ENCODE data around the gene TMED9.

DNA sequence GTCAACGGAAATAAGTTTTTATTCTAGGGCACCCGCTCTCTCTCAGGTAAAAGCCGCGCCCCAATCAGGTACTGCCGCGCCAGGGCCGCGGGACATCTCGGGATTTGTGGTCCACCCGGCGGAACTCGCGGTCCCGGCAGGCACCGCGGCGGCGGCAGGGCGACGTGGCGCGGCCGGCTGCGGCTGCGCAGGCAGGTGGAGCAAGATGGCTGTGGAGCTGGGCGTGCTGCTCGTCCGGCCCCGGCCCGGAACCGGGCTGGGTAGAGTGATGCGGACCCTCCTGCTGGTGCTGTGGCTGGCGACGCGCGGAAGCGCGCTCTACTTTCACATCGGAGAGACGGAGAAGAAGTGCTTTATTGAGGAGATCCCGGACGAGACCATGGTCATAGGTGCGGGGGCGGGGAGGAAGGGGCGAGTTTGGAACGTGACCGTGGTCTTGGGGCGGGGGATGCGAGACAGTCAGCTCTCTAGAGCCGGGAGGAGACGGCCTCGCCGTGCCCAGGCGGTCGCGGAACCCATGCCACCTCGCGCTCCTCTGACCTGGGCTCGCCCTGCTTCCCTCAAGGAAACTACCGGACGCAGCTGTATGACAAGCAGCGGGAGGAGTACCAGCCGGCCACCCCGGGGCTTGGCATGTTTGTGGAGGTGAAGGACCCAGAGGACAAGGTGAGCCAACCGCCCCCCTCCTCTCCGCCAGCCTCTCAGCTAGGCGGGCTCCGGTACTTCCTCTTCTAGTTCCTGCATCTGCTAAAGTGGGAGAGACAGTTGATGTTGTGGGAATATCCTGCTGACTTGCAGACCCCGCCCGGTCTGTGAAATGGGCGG is at the start of gene TMED9:
- TF ChIP-seq CTCF (IDR thresholded peaks at IDR 0.05), result peak in 2 of 4 donors; percentile 7 to 30
- peak; percentile 90 for TF ChIP-seq POLR2A (IDR thresholded peaks at IDR 0.05)
